HUES6 (cell line): ENCODE results near the gene PTPRD.
"Not testable (repeated sequence)": the region's sequence is repeated elsewhere in the genome, so short reads cannot be mapped to it uniquely, and the experiment has no call there.

Experiments
- H3K27ac ChIP-seq: 2 replicates; pipeline ENCODE4 v1.7.0; 2013; ENCODE audit warnings: low read depth, mild to moderate bottlenecking, low read length, inconsistent platforms
- H3K27me3 ChIP-seq: 2 replicates; pipeline ENCODE4 v1.6.1; 2013; ENCODE audit warnings: low read length; ENCODE audit not compliant: control insufficient read depth, insufficient read depth
- H3K36me3 ChIP-seq: 2 replicates; pipeline ENCODE4 v1.6.1; 2013; ENCODE audit warnings: low read length; ENCODE audit not compliant: control insufficient read depth, insufficient read depth
- H3K4me1 ChIP-seq: 2 replicates; pipeline ENCODE4 v1.6.1; 2013; ENCODE audit warnings: low read length; ENCODE audit not compliant: control insufficient read depth, insufficient read depth
- H3K4me3 ChIP-seq: 2 replicates; pipeline ENCODE4 v1.5.1; 2013; ENCODE audit warnings: low read depth, low read length
- H3K9ac ChIP-seq: one replicate; pipeline ENCODE4 v1.6.1; 2013; ENCODE audit warnings: mild to moderate bottlenecking, low read length
- H3K9me3 ChIP-seq: 2 replicates; pipeline ENCODE4 v1.6.1; 2013; ENCODE audit warnings: low read depth, low read length; ENCODE audit not compliant: control insufficient read depth, insufficient read depth

PTPRD gene

GRCh38 chr9:9942764-9943424 lies 669.9 kb downstream of the PTPRD start:
- Histone ChIP-seq H3K36me3 (no peaks in the 10 kb centered on the region), H3K9me3 (no peaks in the 10 kb centered on the region), H3K27ac (no peak overlapping the region), H3K4me1 (peaks cover 3% of the 10 kb centered on the region), H3K4me3 (no peak overlapping the region), H3K9ac (no peak overlapping the region), H3K27me3 (no peaks in the 10 kb centered on the region)

DNA sequence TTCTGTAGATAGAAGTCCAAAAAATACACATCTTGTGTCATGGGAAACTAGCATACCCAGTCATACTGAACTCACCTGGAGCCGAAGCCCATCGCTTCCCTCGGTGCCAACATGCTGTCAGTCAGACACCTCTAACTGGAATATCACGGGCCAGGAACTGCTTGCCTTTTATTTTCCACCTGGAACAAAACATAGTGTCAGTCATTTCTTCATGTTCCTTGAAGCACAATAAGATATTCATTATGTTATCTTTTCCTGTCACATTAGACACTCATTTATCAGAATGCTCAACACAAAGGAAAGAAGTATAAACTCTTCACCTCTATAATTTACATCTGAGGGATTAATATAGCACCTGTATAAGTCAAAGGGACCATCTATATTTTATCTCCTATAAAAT lies 674.4 kb downstream of the PTPRD start:
- Histone ChIP-seq H3K27me3 (no peaks in the 10 kb centered on the region), H3K9me3 (no peaks in the 10 kb centered on the region), H3K36me3 (no peaks in the 10 kb centered on the region), H3K9ac (no peak overlapping the region), H3K27ac (no peak overlapping the region), H3K4me1 (no peaks in the 10 kb centered on the region), H3K4me3 (no peak overlapping the region)

GRCh38 chr9:9931464-9931863 lies 681.3 kb downstream of the PTPRD start:
- H3K4me3 ChIP-seq, H3K9me3 ChIP-seq, H3K9ac ChIP-seq: not testable (repeated sequence)

DNA sequence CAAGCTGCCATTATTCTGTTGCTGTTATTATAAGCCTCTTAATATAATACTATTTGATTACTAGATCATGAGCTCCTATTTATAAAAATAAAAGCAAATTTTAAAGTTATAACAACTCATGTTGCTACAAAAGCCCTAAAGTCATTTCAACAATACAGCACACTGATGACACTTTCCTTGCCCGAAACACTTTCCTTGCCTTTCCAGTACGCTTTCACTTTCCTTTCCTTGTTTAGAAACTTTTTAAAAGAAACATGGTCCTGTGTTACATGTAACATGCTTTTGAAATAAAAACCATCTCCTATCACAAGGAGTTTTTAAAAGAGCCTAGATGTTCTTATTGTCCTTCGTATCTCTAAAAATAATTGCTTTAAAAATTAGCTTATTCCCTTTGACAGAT lies 688.4 kb downstream of the PTPRD start:
- Histone ChIP-seq H3K27me3 (no peaks in the 10 kb centered on the region), H3K9me3 (no peaks in the 10 kb centered on the region), H3K36me3 (no peaks in the 10 kb centered on the region), H3K27ac (no peak overlapping the region), H3K9ac (no peak overlapping the region), H3K4me1 (peaks cover 4% of the 10 kb centered on the region; the same call in 1 of the 2 replicates), H3K4me3 (no peak overlapping the region)

More at GRCh38 chr9:9931464-9931863, 681.3 kb downstream of the PTPRD start:
- not testable (repeated sequence) for H3K27me3 ChIP-seq, H3K27ac ChIP-seq, H3K36me3 ChIP-seq, H3K4me1 ChIP-seq

- Histone ChIP-seq H3K36me3 (no peaks in the 10 kb centered on the region), H3K27me3 (no peaks in the 10 kb centered on the region), H3K4me1 (peaks cover 6% of the 10 kb centered on the region; the same call in 1 of the 2 replicates), H3K9ac (no peak overlapping the region), H3K9me3 (no peaks in the 10 kb centered on the region), H3K27ac (no peak overlapping the region), H3K4me3 (no peak overlapping the region)
Measured at GRCh38 chr9:9921805-9922204, 691.0 kb downstream of the PTPRD start.

DNA sequence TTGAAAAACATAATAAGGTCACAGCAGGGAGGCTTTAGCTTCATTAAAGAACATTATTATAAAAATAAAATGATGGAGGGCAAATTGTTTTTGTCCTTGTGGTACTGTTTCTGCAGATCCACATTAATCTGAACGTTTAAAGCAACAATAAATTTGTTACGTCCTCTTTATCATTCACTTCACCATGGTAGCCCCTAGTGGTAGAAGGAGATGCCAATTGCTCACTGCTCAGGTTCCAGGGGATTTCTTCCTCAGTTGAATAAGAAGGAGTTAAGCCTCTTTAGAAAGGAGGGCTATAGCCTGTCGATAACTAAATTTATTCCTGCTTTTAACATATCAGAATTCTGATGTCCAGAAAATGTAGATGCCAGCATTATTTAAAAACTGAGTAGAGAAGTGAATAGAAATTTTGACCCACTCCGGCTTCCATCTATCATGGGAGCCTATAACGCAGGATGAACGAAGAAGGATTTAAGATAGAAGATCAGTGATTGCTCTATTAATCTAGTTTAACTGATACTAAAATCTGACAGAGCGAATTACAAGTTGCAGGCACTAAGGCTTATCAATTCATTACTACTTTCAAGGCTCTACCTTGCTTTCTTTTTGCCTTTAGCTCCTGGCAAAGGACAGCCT lies 692.3 kb downstream of the PTPRD start:
- no peaks in the 10 kb centered on the region for H3K36me3 ChIP-seq
- no peak overlapping the region for H3K4me3 ChIP-seq
- no peaks in the 10 kb centered on the region for H3K27me3 ChIP-seq
- H3K9ac ChIP-seq: no peak overlapping the region
- no peaks in the 10 kb centered on the region for H3K9me3 ChIP-seq
- H3K4me1 ChIP-seq: peaks cover 6% of the 10 kb centered on the region; the same call in 1 of the 2 replicates
- H3K27ac ChIP-seq: no peak overlapping the region

GRCh38 chr9:9919174-9919775 lies 693.5 kb downstream of the PTPRD start:
- no peaks in the 10 kb centered on the region for H3K36me3 ChIP-seq
- H3K4me3 ChIP-seq: no peak overlapping the region
- H3K4me1 ChIP-seq: peaks cover 6% of the 10 kb centered on the region; the same call in 1 of the 2 replicates
- no peaks in the 10 kb centered on the region for H3K27me3 ChIP-seq
- no peak overlapping the region for H3K9ac ChIP-seq
- no peaks in the 10 kb centered on the region for H3K9me3 ChIP-seq
- no peak overlapping the region for H3K27ac ChIP-seq

DNA sequence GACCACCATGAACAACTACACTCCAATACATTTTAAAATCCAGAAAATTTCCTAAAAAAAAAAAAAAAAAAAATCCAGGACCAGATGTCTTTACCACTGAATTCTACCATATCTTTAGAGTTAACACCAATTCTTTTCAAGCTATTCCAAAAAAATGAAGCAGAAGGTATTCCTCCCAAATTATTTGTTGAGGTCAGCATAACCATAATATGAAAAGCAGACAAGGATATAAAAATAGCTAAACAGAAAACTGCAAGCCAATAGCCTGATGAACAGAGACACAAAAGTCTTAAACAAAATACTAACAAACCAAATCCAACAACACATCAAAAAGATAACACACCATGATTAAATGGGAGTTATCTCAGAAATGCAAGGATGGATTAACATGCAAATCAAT lies 695.4 kb downstream of the PTPRD start:
- no peak overlapping the region for H3K27ac ChIP-seq
- H3K36me3 ChIP-seq: no peaks in the 10 kb centered on the region
- H3K27me3 ChIP-seq: no peaks in the 10 kb centered on the region
- H3K9ac ChIP-seq: no peak overlapping the region
- H3K4me3 ChIP-seq: no peak overlapping the region
- H3K9me3 ChIP-seq: no peaks in the 10 kb centered on the region
- H3K4me1 ChIP-seq: peaks cover 10% of the 10 kb centered on the region

DNA sequence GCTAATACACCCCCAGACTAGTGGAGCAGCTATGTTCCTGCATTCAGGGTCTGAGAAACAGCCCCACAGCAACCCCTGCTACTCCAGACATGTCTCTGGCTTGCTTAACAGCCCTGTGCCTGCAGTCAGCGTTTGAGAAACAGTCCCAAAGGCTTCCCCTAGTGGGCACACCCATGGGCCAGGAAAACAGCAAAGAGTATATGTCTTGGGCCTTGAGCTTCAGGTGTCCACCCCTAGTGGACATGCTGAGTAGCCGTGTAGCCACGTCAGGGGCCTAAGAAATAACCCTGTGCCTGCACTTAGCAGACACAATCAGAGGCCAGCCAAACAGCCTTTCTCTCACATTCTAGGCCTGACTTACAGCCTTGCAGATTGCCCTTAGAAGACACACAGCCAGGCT lies 698.6 kb downstream of the PTPRD start:
- Histone ChIP-seq H3K36me3 (no peaks in the 10 kb centered on the region), H3K4me3 (no peak overlapping the region), H3K4me1 (peaks cover 4% of the 10 kb centered on the region; the same call in 1 of the 2 replicates), H3K27ac (no peak overlapping the region), H3K27me3 (no peaks in the 10 kb centered on the region), H3K9ac (no peak overlapping the region), H3K9me3 (no peaks in the 10 kb centered on the region)

- H3K4me3 ChIP-seq: no peak overlapping the region
- H3K9ac ChIP-seq: no peak overlapping the region
- H3K9me3 ChIP-seq: no peaks in the 10 kb centered on the region
- H3K36me3 ChIP-seq: no peaks in the 10 kb centered on the region
- no peaks in the 10 kb centered on the region for H3K27me3 ChIP-seq
- no peak overlapping the region for H3K27ac ChIP-seq
- H3K4me1 ChIP-seq: peaks cover 4% of the 10 kb centered on the region; the same call in 1 of the 2 replicates
Measured at GRCh38 chr9:9913276-9913832, 699.4 kb downstream of the PTPRD start.

DNA sequence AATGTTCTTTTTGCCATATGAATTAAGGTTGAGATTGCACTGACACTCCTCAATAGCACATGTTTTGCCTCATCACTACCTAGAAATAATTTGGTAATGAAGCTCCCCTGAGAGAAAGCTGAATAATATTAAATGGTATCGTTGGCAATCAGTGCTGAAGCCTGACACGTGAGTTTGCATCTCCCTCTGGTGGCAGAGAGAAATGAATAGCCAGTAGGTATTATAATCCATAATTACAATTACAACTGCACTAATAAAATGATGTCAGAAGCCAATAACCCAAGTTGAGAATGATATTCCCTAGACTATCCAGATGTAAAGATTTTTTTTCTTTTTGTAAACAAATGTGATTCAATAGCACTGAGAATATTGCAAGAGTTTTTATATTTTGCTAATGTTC lies 700.3 kb downstream of the PTPRD start:
- H3K4me1 ChIP-seq: peaks cover 4% of the 10 kb centered on the region; the same call in 1 of the 2 replicates
- H3K27me3 ChIP-seq: no peaks in the 10 kb centered on the region
- H3K4me3 ChIP-seq: no peak overlapping the region
- no peak overlapping the region for H3K27ac ChIP-seq
- no peaks in the 10 kb centered on the region for H3K9me3 ChIP-seq
- H3K36me3 ChIP-seq: no peaks in the 10 kb centered on the region
- H3K9ac ChIP-seq: no peak overlapping the region
